ENCODE data around the gene DNAL1. TPM values are rescaled to one million over a fixed set of nuclear protein-coding genes. Genes with fewer than 3 reads are reported as not detected.
A peak's percentile ranks its signal among the peaks of the same experiment; 100 is the strongest.

The DNAL1 gene
- total and polyA plus RNA-seq, 10 donors = 2.2 to 15.4 (median 6.1) TPM

DNA sequence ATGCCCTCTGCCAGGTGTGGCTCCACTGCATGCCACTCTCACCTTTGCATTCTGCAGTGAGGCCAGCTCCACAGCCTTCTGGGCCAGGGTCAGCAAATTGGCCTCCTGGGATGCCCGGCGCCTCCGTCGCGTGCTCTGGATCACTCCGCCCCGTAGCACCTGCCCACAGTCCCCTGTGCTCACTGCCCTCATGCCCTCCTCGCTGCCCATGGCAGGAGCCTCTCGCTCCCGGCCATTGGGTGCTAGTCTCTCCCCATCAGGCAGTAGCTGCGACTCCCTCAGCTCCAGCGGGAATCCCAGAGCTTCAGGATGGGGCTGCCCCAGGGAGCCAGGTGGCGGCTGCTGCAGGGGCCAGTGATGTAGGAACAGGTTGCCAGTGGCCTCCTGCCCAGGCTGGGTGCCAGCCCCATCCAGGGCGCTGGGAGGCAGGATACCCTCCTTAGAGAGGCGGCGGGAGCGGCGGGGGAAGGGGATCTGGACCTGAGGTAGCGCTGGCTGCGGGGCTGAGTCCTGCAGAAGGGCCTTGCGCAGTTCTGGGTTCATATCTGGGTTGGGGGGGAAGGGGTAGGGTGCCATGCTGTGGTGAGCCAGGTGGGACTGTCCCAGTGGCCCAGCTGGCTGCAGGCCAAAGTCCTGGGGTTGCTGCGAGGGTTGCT, 93.9 kb downstream of the DNAL1 start:
- Histone ChIP-seq H3K27me3 (replicated peaks in 1 of 7) (no peaks in the 10 kb centered on the region), H3K9me3 (no peaks in the 10 kb centered on the region), H3K4me1 (peaks cover 43 to 67% (median 53%) of the 10 kb centered on the region in 6 donors), H3K4me3 (no peak overlapping the region), H3K27ac (peak overlapping the region in 6 of 8 donors; percentile 80 to 97 (median 86)), H3K36me3 (peaks cover 0 to 69% (median 56%) of the 10 kb centered on the region in 6 donors)
- intact Hi-C loops (cut with DNase I; ENCODE audit: low total_unique reads) = loop anchor here (10.0 kb wide), 1 partner anchor 46 kb away; no protein-coding TSS in a partner anchor
- TF ChIP-seq POLR2AphosphoS5 (IDR thresholded peaks at IDR 0.05) (peak in 1 of 3 donors; percentile 65), POLR2A (IDR thresholded peaks at IDR 0.05) (no peak), CTCF (IDR thresholded peaks at IDR 0.05 in 8 of 11, conservative IDR thresholded peaks at IDR 0.05 in 3 of 11) (no peak)
- DNase-seq = peak; percentile 70
- WGBS, 5 donors = 93 to 95% (median 94%) methylated on average over 18 to 22 of the region's 22 CpGs

GRCh38 chr14:73739174-73739898, 94.5 kb downstream of the DNAL1 start:
- Histone ChIP-seq H3K27me3 (replicated peaks in 1 of 7) (no peaks in the 10 kb centered on the region), H3K9me3 (no peaks in the 10 kb centered on the region), H3K4me3 (no peak overlapping the region), H3K36me3 (peaks cover 0 to 63% (median 50%) of the 10 kb centered on the region in 6 donors), H3K27ac (peak overlapping the region; percentile 27 to 97 (median 84)), H3K4me1 (peaks cover 50 to 74% (median 60%) of the 10 kb centered on the region in 6 donors)
- intact Hi-C loops (cut with DNase I; ENCODE audit: low total_unique reads) = loop anchor here (10.0 kb wide), 1 partner anchor 45 kb away; no protein-coding TSS in a partner anchor
- TF ChIP-seq POLR2A (IDR thresholded peaks at IDR 0.05) (no peak), POLR2AphosphoS5 (IDR thresholded peaks at IDR 0.05) (peak in 2 of 3 donors; percentile 1 to 22)
- 81 to 93% (median 88%) methylated on average over 10 to 21 of the region's 21 CpGs for WGBS, 5 donors
- peak; percentile 73 for DNase-seq

GRCh38 chr14:73739899-73740617, 95.3 kb downstream of the DNAL1 start:
- H3K4me1 ChIP-seq = peaks cover 57 to 77% (median 67%) of the 10 kb centered on the region in 6 donors
- intact Hi-C loops (cut with DNase I; ENCODE audit: low total_unique reads) = loop anchor here (10.0 kb wide), 1 partner anchor 45 kb away; no protein-coding TSS in a partner anchor

More at GRCh38 chr14:73739899-73740617, 95.3 kb downstream of the DNAL1 start:
- Histone ChIP-seq H3K27me3 (replicated peaks in 1 of 7) (no peaks in the 10 kb centered on the region), H3K9me3 (no peaks in the 10 kb centered on the region), H3K36me3 (peaks cover 0 to 55% (median 44%) of the 10 kb centered on the region in 6 donors), H3K27ac (peak overlapping the region; percentile 30 to 97 (median 84)), H3K4me3 (no peak overlapping the region)
- TF ChIP-seq POLR2AphosphoS5 (IDR thresholded peaks at IDR 0.05) = no peak
- TF ChIP-seq CTCF (IDR thresholded peaks at IDR 0.05 in 8 of 11, conservative IDR thresholded peaks at IDR 0.05 in 3 of 11) = no peak
- TF ChIP-seq POLR2A (IDR thresholded peaks at IDR 0.05) = no peak
- DNase-seq = peak; percentile 70
- 68 to 85% (median 72%) methylated on average over 9 to 12 of the region's 12 CpGs for WGBS, 5 donors
